Mammary epithelial cell (primary cell): ENCODE data around the gene ST3GAL3.

Experiments used
- EZH2 ChIP-seq: IDR thresholded peaks from 2 replicates; pipeline ENCODE4 v1.6.1; 2012; ENCODE audit warnings: low read length, inconsistent platforms, borderline replicate concordance
- TF ChIP-seq, protein P1 (sequence below), 2 donors: IDR thresholded peaks in 1 of 2; conservative IDR thresholded peaks in 1 of 2; 2 replicates each; pipeline ENCODE4 v1.5.1; 2011 to 2012; ENCODE audit warnings: inconsistent platforms in 2 of 2, low read length in 2 of 2, mild to moderate bottlenecking in 2 of 2, control low read depth in 1 of 2, low read depth in 1 of 2; ENCODE audit not compliant: insufficient read depth in 1 of 2; ENCODE audit errors: extremely low read depth in 1 of 2

DNA sequence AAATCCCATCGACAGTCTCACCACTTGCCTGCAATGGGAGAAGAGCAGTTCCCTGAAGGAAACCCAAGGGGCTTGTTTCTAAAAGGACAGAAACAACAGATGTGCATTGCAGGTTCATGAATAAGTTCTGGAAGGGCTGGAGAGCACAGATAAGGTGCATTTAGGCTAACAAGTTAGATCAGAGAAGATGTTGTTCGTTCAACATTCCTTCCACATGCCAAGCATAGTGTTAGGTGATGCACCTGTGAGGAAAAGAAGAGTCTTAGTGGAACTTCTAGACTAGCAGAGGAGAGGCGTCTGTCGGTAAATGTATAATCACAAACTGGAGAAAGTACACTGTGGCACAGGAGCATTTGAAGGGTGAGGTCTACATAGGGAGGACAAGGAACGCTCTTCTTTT, 98.0 kb downstream of the ST3GAL3 start:
- TF ChIP-seq, protein P1, sequence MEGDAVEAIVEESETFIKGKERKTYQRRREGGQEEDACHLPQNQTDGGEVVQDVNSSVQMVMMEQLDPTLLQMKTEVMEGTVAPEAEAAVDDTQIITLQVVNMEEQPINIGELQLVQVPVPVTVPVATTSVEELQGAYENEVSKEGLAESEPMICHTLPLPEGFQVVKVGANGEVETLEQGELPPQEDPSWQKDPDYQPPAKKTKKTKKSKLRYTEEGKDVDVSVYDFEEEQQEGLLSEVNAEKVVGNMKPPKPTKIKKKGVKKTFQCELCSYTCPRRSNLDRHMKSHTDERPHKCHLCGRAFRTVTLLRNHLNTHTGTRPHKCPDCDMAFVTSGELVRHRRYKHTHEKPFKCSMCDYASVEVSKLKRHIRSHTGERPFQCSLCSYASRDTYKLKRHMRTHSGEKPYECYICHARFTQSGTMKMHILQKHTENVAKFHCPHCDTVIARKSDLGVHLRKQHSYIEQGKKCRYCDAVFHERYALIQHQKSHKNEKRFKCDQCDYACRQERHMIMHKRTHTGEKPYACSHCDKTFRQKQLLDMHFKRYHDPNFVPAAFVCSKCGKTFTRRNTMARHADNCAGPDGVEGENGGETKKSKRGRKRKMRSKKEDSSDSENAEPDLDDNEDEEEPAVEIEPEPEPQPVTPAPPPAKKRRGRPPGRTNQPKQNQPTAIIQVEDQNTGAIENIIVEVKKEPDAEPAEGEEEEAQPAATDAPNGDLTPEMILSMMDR (conservative IDR thresholded peaks at IDR 0.05 in 1 of 2, IDR thresholded peaks at IDR 0.05 in 1 of 2; ENCODE audit: extremely low read depth in 1 of 2, insufficient read depth in 1 of 2, low read depth in 1 of 2, low read length in 2 of 2), result no peak
- TF ChIP-seq EZH2, result no peak
